Smooth muscle cell (in vitro differentiated cells): ENCODE measurements around the gene SIPA1L3. TPM values are rescaled to one million over a fixed set of nuclear protein-coding genes. Genes with fewer than 3 reads are reported as not detected.

Experiments
- DNase-seq: peaks from one replicate; lab custom pipeline; 2025; ENCODE audit not compliant: unreplicated experiment; lab: John Stamatoyannopoulos, UW
- H2AFZ ChIP-seq: fragments of 200-600 bp; sonication (generic); 2 replicates; pipeline ENCODE4 v1.6.0; 2016; ENCODE audit warnings: antibody characterized with exemption, low read depth, mild to moderate bottlenecking
- H3F3A ChIP-seq: fragments of 200-600 bp; sonication (generic); 2 replicates; pipeline ENCODE4 v1.6.0; 2017; ENCODE audit warnings: antibody characterized with exemption, low read depth
- H3K27ac ChIP-seq: fragments of 200-600 bp; sonication (generic); 2 replicates; pipeline ENCODE4 v1.5.1; 2016; ENCODE audit warnings: low read depth, mild to moderate bottlenecking
- H3K27me3 ChIP-seq: fragments of 200-600 bp; sonication (generic); 2 replicates; pipeline ENCODE4 v1.6.1; 2016; ENCODE audit warnings: low read depth, mild to moderate bottlenecking
- H3K36me3 ChIP-seq: fragments of 200-600 bp; sonication (generic); 2 replicates; pipeline ENCODE4 v1.5.1; 2016; ENCODE audit warnings: low read depth
- H3K4me1 ChIP-seq: fragments of 200-600 bp; sonication (generic); 2 replicates; pipeline ENCODE4 v1.5.1; 2016; ENCODE audit warnings: low read depth
- H3K4me2 ChIP-seq: fragments of 200-600 bp; sonication (generic); 2 replicates; pipeline ENCODE4 v1.6.0; 2016; ENCODE audit warnings: mild to moderate bottlenecking
- H3K4me3 ChIP-seq: fragments of 200-600 bp; sonication (generic); 2 replicates; pipeline ENCODE4 v1.5.1; 2016; ENCODE audit warnings: mild to moderate bottlenecking
- H3K79me2 ChIP-seq: fragments of 200-600 bp; sonication (generic); 2 replicates; pipeline ENCODE4 v1.6.0; 2016; ENCODE audit warnings: low read depth, mild to moderate bottlenecking
- H3K9ac ChIP-seq: fragments of 200-600 bp; sonication (generic); 2 replicates; pipeline ENCODE4 v1.6.0; 2016; ENCODE audit warnings: low read depth
- H3K9me3 ChIP-seq: fragments of 200-600 bp; sonication (generic); replicated peaks from 2 replicates; pipeline ENCODE4 v1.5.1; 2016; ENCODE audit warnings: low read depth
- H4K20me1 ChIP-seq: fragments of 200-600 bp; sonication (generic); 2 replicates; pipeline ENCODE4 v1.6.0; 2016; ENCODE audit warnings: low read depth
- CTCF ChIP-seq: fragments of 200-600 bp; sonication (generic); IDR thresholded peaks from 2 replicates; pipeline ENCODE4 v1.5.1; 2017; ENCODE audit warnings: borderline replicate concordance, mild to moderate bottlenecking, antibody characterized with exemption; ENCODE audit not compliant: insufficient read depth, poor library complexity, severe bottlenecking
- WGBS: methylation state at CpG from one replicate; pipeline ENCODE4 v1.1.7; 2016; ENCODE audit warnings: low lambda C conversion rate; 5-methylcytosine and 5-hydroxymethylcytosine counted together
- polyA plus RNA-seq: library from polyadenylated mRNA; unstranded; fragments of >200 nt; fragmentation: Nextera tagmentation; extraction: Ambion mirVana; gene quantifications from 2 replicates; pipeline ENCODE4 v1.2.1, GENCODE V29; 2016
- total RNA-seq: library from RNA; depleted of rRNA; stranded (reverse); fragments of >200 nt; gene quantifications from 2 replicates; pipeline ENCODE4 v1.2.3, GENCODE V29; 2014

Gene SIPA1L3
- total and polyA plus RNA-seq, 2 experiments from 2014 or later, result 6.5 to 7.6 TPM

GRCh38 chr19:37877147-37877546 lies 29.9 kb upstream of the SIPA1L3 start:
- Histone ChIP-seq H4K20me1 (no peaks in the 10 kb centered on the region), H3K4me1 (no peaks in the 10 kb centered on the region), H2AFZ (no peak overlapping the region), H3K9me3 (no peaks in the 10 kb centered on the region), H3K9ac (no peak overlapping the region), H3K4me3 (no peak overlapping the region), H3K27me3 (no peaks in the 10 kb centered on the region), H3K79me2 (no peaks in the 10 kb centered on the region), H3K27ac (no peak overlapping the region), H3K36me3 (no peaks in the 10 kb centered on the region), H3F3A (no peaks in the 10 kb centered on the region), H3K4me2 (no peak overlapping the region)
- no peak for DNase-seq
- TF ChIP-seq CTCF, result no peak
- 94% methylated on average over 3 of the region's 3 CpGs for WGBS

GRCh38 chr19:37885392-37885791 lies 21.6 kb upstream of the SIPA1L3 start:
- Histone ChIP-seq H2AFZ (no peak overlapping the region), H3K36me3 (no peaks in the 10 kb centered on the region), H3K9ac (no peak overlapping the region), H3K4me3 (no peak overlapping the region), H3K4me1 (no peaks in the 10 kb centered on the region), H3K4me2 (no peak overlapping the region), H4K20me1 (no peaks in the 10 kb centered on the region), H3K27ac (no peak overlapping the region), H3K27me3 (no peaks in the 10 kb centered on the region), H3F3A (no peaks in the 10 kb centered on the region), H3K9me3 (no peaks in the 10 kb centered on the region), H3K79me2 (no peaks in the 10 kb centered on the region)
- no peak for DNase-seq
- WGBS, result 86% methylated on average over 1 of the region's 1 CpG
- no peak for TF ChIP-seq CTCF

- H3K79me2 ChIP-seq, result no peaks in the 10 kb centered on the region
- DNase-seq, result no peak
- no peaks in the 10 kb centered on the region for H3K9me3 ChIP-seq
- H3K4me2 ChIP-seq, result no peak overlapping the region
- H3K9ac ChIP-seq, result no peak overlapping the region
- H3K4me1 ChIP-seq, result no peaks in the 10 kb centered on the region
- no peak for TF ChIP-seq CTCF
- no peaks in the 10 kb centered on the region for H3F3A ChIP-seq
- no peak overlapping the region for H3K4me3 ChIP-seq
- H3K27me3 ChIP-seq, result no peaks in the 10 kb centered on the region
- H3K36me3 ChIP-seq, result no peaks in the 10 kb centered on the region
- no peak overlapping the region for H3K27ac ChIP-seq
- H4K20me1 ChIP-seq, result no peaks in the 10 kb centered on the region
- WGBS, result 50% methylated on average over 1 of the region's 1 CpG
- no peak overlapping the region for H2AFZ ChIP-seq
Measured at GRCh38 chr19:37886571-37886970, 20.4 kb upstream of the SIPA1L3 start.

GRCh38 chr19:37893845-37894575 lies 13.0 kb upstream of the SIPA1L3 start:
- no peak overlapping the region for H3K4me3 ChIP-seq
- H3K9me3 ChIP-seq, result no peaks in the 10 kb centered on the region
- H2AFZ ChIP-seq, result no peak overlapping the region
- no peak overlapping the region for H3K4me2 ChIP-seq
- TF ChIP-seq CTCF, result no peak
- no peaks in the 10 kb centered on the region for H3K27me3 ChIP-seq
- no peaks in the 10 kb centered on the region for H3F3A ChIP-seq
- H4K20me1 ChIP-seq, result no peaks in the 10 kb centered on the region
- H3K9ac ChIP-seq, result no peak overlapping the region
- no peaks in the 10 kb centered on the region for H3K4me1 ChIP-seq
- H3K79me2 ChIP-seq, result no peaks in the 10 kb centered on the region
- H3K36me3 ChIP-seq, result no peaks in the 10 kb centered on the region
- DNase-seq, result no peak
- H3K27ac ChIP-seq, result no peak overlapping the region
- WGBS, result 92% methylated on average over 11 of the region's 11 CpGs
